GM19351 (cell line): ENCODE data around the gene DAD1.
"Not testable (repeated sequence)": the region's sequence is repeated elsewhere in the genome, so short reads cannot be mapped to it uniquely, and the experiment has no call there.

Source experiments
- ATAC-seq: cut with Tn5 transposase; IDR thresholded peaks from one replicate; pipeline ENCODE4 v1.9.1; 2021; ENCODE audit warnings: mild to moderate bottlenecking, moderate library complexity; ENCODE audit not compliant: unreplicated experiment

Gene DAD1

DNA sequence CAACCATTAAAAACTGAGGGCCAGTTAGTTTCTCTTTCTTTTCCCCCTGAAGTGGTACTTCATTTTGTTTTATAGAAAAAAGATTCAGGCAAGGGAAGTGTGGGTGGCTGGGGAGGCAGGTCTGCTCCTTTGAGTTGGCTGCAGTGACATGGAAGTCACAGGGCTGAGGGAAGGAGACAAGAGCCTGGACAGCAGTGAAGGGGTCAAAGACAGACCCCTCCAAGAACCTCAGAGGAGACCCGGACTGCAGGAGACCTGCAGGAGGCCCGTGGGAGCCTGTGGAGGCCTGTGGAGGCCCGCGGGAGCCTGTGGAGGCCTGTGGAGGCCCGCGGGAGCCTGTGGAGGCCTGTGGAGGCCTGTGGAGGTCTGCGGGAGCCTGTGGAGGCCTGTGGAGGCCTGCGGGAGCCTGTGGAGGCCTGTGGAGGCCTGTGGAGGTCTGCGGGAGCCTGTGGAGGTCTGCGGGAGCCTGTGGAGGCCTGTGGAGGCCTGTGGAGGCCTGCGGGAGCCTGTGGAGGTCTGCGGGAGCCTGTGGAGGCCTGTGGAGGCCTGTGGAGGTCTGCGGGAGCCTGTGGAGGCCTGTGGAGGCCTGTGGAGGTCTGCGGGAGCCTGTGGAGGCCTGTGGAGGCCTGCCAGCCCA is 35.0 kb downstream of the DAD1 start:
- not testable (repeated sequence) for ATAC-seq

DNA sequence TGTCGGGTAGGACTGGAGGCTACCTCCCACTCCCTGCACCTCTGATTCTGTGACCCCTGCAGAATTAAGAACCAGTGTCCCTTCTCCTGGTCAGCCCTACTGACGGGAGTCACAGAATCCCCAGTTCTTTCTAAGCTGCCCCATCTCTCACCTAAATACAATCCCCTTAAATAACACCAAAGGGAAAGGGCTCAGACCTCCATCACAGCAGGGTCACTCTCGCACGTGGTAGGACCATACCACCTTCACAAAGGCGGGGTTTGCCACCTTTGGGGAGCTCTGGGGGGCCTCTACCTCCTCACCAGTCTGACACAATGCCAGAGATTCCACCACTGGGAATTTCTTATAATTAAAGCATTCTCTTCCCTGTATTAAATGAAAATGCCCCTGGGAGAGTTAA is 35.6 kb downstream of the DAD1 start:
- ATAC-seq: no peak

DNA sequence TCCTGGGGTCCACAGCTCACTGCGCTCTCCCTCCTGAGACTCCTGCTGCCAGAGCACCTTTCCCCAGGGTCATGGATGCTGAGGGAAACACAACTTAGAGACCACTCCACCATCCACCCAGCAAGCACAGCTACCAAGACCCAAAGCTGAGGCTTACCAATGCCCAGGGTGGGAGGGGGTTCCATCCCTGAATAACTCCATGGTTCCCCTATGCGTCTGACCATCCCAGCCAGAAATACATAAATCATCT is 36.3 kb downstream of the DAD1 start:
- no peak for ATAC-seq

DNA sequence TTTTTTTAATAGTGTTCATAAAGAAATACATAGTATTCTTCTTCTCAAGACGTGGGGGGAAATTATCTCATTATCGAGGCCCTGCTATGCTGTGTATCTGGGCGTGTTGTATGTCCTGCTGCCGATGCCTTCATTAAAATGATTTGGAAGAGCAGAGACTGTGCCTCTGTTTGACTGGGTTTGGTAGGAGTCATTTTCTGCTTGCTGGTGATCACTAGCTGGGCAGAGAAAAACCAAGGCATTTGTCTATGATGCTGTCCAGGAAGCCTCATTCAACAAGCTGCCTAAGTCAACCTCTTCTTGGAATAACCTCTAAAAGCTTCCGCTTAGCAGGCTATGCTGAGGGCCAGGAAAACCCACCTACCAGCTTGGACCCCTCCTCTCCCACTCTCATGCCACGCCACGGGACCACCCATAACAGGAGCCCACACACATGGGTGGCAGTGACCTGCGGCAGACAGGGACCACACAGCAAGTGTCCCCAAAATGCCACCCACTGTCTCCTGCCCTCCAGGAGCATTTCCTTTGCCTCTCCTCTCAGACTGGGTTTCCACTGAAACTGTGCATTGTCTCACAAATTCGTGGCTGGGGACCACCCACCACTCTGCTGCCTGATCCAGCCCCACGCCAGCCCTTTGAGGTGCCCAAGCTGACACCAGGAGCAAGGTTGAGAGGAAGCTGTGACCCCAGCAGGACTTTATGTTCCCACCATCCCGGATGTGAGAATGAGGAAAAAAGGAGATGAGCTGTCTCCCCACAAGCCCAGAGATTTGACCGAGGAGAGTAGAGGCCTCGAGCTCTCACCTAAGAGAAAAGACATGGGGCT is 36.8 kb downstream of the DAD1 start:
- ATAC-seq: no peak

DNA sequence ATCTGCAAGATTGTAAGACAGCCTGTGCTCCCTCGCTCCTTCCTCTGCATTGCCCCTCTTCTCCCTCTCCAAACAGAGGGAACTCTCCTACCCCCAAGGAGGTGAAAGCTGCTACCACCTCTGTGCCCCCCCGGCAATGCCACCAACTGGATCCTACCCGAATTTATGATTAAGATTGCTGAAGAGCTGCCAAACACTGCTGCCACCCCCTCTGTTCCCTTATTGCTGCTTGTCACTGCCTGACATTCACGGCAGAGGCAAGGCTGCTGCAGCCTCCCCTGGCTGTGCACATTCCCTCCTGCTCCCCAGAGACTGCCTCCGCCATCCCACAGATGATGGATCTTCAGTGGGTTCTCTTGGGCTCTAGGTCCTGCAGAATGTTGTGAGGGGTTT is 37.4 kb downstream of the DAD1 start:
- ATAC-seq: no peak

DNA sequence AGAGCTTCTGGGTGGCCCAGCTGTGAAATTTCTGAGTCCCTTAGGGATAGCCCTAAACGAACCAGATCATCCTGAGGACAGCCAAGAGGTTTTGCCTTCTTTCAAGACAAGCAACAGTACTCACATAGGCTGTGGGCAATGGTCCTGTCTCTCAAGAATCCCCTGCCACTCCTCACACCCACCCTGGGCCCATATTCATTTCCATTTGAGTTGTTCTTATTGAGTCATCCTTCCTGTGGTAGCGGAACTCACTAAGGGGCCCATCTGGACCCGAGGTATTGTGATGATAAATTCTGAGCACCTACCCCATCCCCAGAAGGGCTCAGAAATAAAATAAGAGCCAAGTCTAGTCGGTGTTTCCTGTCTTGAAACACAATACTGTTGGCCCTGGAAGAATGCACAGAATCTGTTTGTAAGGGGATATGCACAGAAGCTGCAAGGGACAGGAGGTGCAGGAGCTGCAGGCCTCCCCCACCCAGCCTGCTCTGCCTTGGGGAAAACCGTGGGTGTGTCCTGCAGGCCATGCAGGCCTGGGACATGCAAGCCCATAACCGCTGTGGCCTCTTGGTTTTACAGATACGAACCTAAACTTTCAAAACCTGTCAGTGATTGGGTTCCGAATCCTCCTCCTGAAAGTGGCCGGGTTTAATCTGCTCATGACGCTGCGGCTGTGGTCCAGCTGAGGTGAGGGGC is 38.9 kb downstream of the DAD1 start:
- peak; percentile 73 for ATAC-seq

DNA sequence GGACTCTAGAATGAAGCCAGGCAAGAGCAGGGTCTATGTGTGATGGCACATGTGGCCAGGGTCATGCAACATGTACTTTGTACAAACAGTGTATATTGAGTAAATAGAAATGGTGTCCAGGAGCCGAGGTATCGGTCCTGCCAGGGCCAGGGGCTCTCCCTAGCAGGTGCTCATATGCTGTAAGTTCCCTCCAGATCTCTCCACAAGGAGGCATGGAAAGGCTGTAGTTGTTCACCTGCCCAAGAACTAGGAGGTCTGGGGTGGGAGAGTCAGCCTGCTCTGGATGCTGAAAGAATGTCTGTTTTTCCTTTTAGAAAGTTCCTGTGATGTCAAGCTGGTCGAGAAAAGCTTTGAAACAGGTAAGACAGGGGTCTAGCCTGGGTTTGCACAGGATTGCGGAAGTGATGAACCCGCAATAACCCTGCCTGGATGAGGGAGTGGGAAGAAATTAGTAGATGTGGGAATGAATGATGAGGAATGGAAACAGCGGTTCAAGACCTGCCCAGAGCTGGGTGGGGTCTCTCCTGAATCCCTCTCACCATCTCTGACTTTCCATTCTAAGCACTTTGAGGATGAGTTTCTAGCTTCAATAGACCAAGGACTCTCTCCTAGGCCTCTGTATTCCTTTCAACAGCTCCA is 39.6 kb downstream of the DAD1 start:
- ATAC-seq: no peak

DNA sequence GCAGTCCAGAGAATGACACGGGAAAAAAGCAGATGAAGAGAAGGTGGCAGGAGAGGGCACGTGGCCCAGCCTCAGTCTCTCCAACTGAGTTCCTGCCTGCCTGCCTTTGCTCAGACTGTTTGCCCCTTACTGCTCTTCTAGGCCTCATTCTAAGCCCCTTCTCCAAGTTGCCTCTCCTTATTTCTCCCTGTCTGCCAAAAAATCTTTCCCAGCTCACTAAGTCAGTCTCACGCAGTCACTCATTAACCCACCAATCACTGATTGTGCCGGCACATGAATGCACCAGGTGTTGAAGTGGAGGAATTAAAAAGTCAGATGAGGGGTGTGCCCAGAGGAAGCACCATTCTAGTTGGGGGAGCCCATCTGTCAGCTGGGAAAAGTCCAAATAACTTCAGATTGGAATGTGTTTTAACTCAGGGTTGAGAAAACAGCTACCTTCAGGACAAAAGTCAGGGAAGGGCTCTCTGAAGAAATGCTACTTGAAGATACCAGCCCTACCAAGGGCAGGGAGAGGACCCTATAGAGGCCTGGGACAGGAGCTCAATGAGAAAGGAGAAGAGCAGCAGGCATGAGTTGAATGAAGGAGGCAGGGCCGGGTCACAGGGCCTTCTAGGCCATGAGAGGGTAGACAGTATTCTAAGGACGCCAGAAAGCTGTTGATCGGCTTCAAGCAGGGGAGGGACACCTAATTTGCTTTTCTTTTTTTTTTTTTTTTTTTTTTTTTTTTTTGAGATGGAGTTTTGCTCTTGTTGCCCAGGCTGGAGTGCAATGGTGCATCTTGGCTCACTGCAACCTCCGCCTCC is 40.9 kb downstream of the DAD1 start:
- no peak for ATAC-seq

DNA sequence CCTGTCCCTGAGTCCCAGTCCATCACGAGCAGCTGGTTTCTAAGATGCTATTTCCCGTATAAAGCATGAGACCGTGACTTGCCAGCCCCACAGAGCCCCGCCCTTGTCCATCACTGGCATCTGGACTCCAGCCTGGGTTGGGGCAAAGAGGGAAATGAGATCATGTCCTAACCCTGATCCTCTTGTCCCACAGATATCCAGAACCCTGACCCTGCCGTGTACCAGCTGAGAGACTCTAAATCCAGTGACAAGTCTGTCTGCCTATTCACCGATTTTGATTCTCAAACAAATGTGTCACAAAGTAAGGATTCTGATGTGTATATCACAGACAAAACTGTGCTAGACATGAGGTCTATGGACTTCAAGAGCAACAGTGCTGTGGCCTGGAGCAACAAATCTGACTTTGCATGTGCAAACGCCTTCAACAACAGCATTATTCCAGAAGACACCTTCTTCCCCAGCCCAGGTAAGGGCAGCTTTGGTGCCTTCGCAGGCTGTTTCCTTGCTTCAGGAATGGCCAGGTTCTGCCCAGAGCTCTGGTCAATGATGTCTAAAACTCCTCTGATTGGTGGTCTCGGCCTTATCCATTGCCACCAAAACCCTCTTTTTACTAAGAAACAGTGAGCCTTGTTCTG is 41.6 kb downstream of the DAD1 start:
- no peak for ATAC-seq

DNA sequence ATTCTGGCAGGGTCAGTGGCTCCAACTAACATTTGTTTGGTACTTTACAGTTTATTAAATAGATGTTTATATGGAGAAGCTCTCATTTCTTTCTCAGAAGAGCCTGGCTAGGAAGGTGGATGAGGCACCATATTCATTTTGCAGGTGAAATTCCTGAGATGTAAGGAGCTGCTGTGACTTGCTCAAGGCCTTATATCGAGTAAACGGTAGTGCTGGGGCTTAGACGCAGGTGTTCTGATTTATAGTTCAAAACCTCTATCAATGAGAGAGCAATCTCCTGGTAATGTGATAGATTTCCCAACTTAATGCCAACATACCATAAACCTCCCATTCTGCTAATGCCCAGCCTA is 42.3 kb downstream of the DAD1 start:
- no peak for ATAC-seq

DNA sequence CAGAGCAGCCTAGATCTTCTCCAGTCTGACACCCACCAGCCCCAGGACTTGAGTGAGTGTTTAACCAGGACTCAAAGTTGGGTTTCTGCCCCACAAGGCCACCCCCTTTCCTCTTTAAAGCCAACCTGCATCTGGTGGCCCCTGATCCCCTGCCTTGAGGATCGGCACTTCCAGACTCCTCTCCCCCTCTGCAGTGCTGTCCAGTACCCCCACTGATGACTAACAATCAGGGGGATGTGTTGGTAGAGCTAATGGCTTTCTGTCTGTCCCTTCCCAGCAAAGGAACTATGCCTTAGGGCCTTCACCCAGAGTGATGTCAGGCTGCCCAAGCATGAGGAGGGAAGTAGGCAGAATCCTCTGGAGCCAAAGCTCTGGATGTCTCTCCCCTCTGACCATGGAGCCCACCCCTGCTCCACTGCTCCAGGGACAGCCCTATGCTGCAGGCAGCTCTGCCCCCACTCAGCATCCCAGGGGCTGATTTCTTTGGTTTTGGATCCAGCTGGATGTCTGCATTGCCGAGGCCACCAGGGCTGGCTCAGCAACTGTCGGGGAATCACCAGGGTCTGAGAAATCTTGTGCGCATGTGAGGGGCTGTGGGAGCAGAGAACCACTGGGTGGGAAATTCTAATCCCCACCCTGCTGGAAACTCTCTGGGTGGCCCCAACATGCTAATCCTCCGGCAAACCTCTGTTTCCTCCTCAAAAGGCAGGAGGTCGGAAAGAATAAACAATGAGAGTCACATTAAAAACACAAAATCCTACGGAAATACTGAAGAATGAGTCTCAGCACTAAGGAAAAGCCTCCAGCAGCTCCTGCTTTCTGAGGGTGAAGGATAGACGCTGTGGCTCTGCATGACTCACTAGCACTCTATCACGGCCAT is 42.9 kb downstream of the DAD1 start:
- no peak for ATAC-seq

DNA sequence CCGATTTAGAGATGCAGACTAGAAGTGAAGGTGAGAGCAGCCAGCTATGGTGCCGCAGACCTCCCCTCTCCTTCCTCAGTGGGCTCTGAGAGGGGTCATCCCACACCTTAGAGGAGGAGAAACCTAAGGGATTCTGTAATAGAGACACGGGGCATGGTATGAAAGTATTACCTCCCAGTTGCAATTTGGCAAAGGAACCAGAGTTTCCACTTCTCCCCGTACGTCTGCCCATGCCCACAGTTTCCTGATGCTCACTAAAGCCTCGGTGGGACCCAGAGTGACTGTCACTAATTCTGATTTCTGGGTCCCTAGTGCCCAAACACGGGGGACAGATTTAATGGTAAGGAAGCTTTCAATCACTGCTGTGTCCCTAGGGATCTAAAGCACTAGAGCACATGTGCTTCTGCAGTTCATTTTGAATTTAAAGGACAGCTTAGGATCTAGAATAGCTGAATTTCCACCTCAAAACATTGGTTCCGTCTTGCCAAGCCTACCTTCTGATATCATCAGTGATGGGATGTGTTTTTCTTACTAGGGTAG is 44.1 kb downstream of the DAD1 start:
- ATAC-seq: no peak

DNA sequence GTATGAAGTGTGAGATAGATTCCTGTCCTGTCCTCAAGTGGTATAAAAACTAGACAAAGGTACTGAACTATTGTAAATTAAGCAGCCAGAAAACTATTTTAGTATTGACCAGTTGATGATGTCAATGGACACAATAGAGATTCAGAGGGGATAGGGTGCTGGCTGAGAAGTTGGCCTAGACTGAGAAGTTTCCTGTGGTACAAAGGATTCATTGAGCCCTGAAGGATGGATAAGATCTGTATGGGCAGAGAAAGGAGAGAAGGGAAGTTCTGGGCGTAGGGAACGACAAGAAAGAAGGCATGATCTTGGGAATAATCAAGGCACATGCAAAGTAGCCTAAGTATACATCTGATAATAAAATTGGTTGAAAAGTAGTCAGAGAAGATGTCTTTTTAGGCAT is 44.6 kb downstream of the DAD1 start:
- no peak for ATAC-seq

DNA sequence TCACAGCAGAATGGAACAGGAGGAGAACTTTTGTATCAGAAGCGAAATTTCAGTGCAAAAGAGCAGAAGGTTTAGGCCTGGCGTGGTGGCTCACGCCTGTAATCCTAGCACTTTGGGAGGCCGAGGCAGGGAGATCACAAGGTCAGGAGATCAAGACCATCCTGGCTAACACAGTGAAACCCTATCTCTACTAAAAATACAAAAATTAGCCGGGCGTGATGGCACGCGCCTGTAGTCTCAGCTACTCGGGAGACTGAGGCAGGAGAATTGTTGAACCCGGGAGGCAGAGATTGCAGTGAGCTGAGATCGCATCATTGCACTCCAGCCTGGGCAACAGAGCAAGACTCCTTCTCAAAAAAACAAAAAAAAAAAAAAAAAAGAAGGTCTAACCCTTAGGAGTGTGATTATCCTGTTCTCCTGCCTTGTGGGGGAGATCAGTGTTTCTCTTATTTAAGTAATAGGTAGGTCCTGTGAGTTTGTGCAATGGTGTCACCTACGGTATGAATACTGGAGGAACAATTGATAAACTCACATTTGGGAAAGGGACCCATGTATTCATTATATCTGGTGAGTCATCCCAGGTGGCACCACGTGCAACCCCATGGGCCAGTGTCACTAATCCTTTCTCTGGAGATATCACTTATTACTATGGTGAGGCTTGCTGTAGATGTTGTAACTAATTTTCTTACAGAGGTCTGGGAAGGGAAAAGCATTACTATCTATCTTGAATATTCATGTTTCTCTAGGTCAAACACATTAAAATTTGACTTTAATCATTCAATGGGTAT is 45.3 kb downstream of the DAD1 start:
- not testable (repeated sequence) for ATAC-seq

DNA sequence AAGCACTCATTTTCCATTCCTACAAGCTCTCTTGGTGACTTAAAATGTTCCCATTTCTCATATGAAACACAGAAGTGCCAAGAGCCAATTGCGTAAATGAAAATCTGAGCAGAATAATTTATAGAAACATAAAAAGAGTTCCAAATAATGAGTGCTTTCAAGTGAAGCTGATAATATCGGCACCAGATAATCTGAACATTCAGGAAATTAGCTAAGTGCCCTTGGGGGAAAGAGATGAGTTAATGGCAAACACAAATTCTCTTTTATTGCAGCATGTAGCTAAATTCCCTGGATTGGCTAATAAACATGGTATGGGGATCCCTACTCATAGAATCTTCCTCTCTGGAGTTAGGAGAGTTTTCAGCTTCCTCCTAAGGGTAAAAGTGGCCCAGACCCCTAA is 46.7 kb downstream of the DAD1 start:
- no peak for ATAC-seq

DNA sequence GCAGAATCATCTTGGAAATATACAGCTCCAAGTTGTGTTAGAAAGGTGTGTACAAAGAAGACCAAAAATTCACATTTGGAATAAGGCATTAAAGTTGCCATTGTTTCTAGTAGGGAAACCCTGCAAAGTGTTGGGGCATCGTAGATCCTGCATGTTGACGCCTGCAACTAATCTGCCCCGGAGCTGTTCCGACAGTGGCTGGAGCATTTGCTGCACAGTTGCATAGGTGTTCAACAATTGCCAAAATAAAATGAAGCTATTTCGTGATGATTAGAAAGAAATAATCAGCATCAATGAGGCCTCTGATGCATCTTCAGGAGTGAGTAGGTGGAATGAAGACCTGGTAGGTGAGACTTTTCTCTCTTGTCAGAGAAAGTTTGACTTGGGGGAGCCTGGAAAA is 47.3 kb downstream of the DAD1 start:
- no peak for ATAC-seq

DNA sequence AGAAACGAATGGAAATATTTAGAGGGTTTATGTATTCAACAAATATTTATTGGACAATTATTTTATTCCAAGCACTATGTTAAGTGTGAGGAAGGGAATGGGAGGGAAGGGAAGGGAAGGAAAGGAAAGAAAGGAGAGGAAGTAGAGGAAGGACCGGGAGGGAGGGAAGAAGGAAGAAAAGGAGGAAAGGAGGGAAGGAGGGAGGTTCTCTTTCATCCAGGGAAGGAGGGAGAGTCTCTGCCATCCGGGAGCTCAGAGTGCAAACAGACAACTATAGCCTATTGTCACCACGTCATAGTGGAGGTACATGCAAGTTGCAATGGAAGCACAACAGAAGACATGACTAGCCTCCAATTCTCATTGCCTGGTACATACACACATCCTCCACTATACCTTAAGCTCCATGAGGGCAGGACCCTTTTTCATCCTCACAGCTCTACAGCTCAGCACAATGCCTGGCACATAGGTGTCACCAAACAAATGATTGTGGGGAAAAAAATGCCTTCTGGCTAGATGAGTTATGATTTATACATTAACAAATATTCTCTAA is 48.1 kb downstream of the DAD1 start:
- ATAC-seq: no peak

DNA sequence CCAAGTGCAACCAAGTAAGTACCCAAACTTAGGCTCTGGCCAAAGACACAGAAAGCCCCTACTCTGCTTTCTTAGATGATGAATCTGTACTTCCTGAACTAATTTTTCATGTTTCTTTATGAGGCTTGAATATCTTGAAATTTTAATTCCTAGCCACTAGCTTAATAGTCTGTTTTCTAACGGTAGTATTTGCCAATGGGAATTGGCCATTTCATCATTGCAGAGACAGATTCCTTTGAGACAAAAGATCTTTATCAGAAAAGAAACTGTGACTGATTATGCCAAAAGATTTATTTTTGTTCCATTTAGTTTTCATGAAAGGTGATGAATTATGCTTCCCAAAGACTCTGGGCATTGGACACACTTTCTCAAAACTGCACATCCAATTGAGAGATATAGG is 48.7 kb downstream of the DAD1 start:
- no peak for ATAC-seq
